ENCODE measurements around the gene ZNF516.

Gene ZNF516

DNA sequence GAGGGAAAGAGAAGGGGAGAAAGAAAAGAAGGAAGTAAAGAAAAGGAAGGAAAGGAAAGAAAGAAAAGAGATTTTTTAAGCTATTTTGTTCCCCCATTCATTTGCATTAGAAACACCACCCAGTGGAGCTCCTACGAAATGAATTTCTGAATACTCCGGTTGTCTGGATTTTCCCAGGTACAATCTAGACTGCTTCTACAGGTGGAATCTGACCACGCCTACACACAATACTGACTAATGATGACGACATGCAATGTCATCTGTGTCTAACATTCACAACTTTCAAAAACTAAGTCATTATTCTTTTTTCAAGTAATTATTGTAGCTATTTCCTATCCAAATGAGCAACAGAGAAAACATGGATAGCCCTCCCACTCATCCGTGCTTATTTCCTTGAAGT lies 121.7 kb downstream of the ZNF516 start:
- H3K27me3 ChIP-seq (ENCODE audit: control insufficient read depth, insufficient read depth, low read length) = no peaks in the 10 kb centered on the region
- no peaks in the 10 kb centered on the region for H3K36me3 ChIP-seq (ENCODE audit: control insufficient read depth, insufficient read depth, low read length)

DNA sequence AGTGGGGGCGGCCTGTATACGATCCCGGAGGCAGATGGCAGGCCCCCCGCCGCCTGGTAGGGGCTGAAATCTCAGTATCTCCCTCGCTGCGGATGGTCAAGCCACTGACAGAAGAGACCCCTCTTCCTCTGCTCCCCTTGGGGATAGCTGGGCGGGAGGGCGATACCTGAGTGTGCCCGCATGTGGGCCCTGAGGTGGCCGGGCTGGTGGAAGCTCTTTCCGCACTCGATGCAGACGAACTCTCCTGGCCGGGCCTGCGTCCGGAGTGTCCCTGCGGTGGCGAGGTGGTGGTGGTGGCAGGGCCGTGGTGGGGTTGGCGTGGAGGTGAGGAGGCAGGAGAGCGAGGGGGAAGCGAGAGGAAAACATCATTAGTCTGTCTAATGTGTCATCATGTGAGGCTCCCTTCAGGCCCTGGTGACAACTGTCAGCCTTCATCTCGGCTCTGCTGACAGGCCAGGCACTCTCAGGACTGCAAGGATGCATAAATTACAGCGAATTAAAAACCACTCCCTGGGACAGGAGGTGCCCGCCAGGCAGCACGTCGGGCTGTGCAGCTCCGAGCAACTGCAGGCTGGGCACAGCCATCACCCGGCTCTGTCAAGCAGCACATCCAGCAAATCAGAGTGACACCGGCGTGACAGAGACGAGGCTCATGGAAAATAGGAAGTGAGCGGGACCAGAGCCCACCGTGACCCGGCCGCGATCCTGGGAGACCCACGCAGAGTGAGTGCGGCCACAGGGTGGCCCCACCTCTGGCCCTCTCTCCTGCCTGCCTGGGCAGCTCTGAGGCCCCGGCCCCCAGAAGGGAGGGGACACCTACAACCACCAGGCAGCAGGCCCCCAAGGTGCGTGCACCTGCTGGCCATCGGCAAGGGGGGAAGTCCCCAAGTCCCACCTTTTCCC lies 123.5 kb downstream of the ZNF516 start:
- peaks cover 2% of the 10 kb centered on the region for H3K4me1 ChIP-seq (ENCODE audit: control insufficient read depth, insufficient read depth, low read length)
- no peaks in the 10 kb centered on the region for H3K9me3 ChIP-seq (ENCODE audit: control insufficient read depth, insufficient read depth, low read length)
- no peaks in the 10 kb centered on the region for H3K27me3 ChIP-seq (ENCODE audit: control insufficient read depth, insufficient read depth, low read length)
- H3K4me3 ChIP-seq (ENCODE audit: low read depth, low read length) = no peak overlapping the region
- H3K9ac ChIP-seq (ENCODE audit: low read depth, low read length) = no peak overlapping the region
- H3K36me3 ChIP-seq (ENCODE audit: control insufficient read depth, insufficient read depth, low read length) = no peaks in the 10 kb centered on the region

More for the DNA sequence above, 121.7 kb downstream of the ZNF516 start:
- H3K9me3 ChIP-seq (ENCODE audit: control insufficient read depth, insufficient read depth, low read length) = no peaks in the 10 kb centered on the region
- no peak overlapping the region for H3K4me3 ChIP-seq (ENCODE audit: low read depth, low read length)
- peaks cover 2% of the 10 kb centered on the region for H3K4me1 ChIP-seq (ENCODE audit: control insufficient read depth, insufficient read depth, low read length)
- H3K9ac ChIP-seq (ENCODE audit: low read depth, low read length) = no peak overlapping the region

DNA sequence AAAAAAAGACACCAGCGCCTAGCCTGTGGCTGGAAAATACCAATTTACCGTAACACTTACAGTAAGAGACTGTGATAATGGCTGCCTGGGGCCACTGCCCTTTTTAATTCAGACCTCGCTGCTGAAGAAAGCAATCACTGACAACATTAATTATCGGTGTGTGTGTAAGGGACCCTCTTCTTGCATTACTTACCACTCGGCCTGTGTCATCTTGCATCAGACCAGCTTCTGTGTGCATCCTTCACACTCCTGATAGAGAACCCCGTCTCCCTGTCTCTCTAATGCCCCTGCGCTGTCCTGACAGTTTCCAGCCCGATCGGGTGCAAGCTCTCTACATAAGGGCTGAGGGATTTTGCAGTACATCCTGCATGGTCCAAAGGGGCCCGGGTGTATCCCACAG lies 124.4 kb downstream of the ZNF516 start:
- Histone ChIP-seq H3K27me3 (ENCODE audit: control insufficient read depth, insufficient read depth, low read length) (no peaks in the 10 kb centered on the region), H3K4me1 (ENCODE audit: control insufficient read depth, insufficient read depth, low read length) (peaks cover 2% of the 10 kb centered on the region), H3K36me3 (ENCODE audit: control insufficient read depth, insufficient read depth, low read length) (no peaks in the 10 kb centered on the region), H3K4me3 (ENCODE audit: low read depth, low read length) (no peak overlapping the region), H3K9ac (ENCODE audit: low read depth, low read length) (no peak overlapping the region), H3K9me3 (ENCODE audit: control insufficient read depth, insufficient read depth, low read length) (no peaks in the 10 kb centered on the region)

DNA sequence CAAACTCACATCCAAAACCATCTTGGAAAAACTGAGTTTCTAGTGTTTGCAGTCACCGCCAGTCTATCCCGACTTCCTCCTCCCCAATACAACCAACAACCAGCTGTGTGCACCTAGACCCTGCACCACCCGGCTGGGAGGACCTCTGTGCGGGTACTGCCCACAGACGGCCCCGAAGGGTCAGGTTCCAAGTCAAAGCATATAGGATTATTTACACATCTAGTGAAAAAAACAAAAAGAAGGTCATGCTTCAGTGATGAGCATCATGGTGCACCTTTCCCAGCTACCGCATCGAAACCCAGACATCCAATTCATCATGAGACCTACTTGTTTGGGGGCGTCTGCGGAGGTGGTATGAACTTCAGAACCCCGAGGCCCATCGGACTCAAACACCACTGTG lies 124.8 kb downstream of the ZNF516 start:
- H3K9me3 ChIP-seq (ENCODE audit: control insufficient read depth, insufficient read depth, low read length) = no peaks in the 10 kb centered on the region
- H3K36me3 ChIP-seq (ENCODE audit: control insufficient read depth, insufficient read depth, low read length) = no peaks in the 10 kb centered on the region

DNA sequence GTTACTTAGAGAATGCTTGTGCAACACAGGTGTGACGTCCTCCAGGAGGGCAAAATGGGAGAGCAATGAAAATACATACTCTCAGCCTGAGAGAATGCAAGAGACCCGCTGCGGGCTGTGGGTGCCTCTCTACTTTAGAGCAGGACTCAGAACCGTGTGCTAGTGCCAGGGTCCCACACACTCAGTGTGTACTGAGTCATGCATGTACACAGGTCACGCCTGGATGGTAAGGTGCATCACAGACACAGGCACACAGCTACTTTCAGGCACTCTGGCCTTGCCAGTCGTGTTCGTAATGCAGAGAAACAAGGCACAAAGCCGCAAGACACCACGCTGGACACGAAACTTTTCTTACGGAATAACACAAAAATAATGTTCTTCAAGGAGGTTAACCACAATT lies 125.3 kb downstream of the ZNF516 start:
- peaks cover 2% of the 10 kb centered on the region for H3K4me1 ChIP-seq (ENCODE audit: control insufficient read depth, insufficient read depth, low read length)
- no peaks in the 10 kb centered on the region for H3K36me3 ChIP-seq (ENCODE audit: control insufficient read depth, insufficient read depth, low read length)
- no peak overlapping the region for H3K9ac ChIP-seq (ENCODE audit: low read depth, low read length)
- H3K9me3 ChIP-seq (ENCODE audit: control insufficient read depth, insufficient read depth, low read length) = no peaks in the 10 kb centered on the region
- no peaks in the 10 kb centered on the region for H3K27me3 ChIP-seq (ENCODE audit: control insufficient read depth, insufficient read depth, low read length)
- no peak overlapping the region for H3K4me3 ChIP-seq (ENCODE audit: low read depth, low read length)

More for the DNA sequence above, 124.8 kb downstream of the ZNF516 start:
- Histone ChIP-seq H3K4me1 (ENCODE audit: control insufficient read depth, insufficient read depth, low read length) (peaks cover 2% of the 10 kb centered on the region), H3K27me3 (ENCODE audit: control insufficient read depth, insufficient read depth, low read length) (no peaks in the 10 kb centered on the region), H3K4me3 (ENCODE audit: low read depth, low read length) (no peak overlapping the region), H3K9ac (ENCODE audit: low read depth, low read length) (no peak overlapping the region)

DNA sequence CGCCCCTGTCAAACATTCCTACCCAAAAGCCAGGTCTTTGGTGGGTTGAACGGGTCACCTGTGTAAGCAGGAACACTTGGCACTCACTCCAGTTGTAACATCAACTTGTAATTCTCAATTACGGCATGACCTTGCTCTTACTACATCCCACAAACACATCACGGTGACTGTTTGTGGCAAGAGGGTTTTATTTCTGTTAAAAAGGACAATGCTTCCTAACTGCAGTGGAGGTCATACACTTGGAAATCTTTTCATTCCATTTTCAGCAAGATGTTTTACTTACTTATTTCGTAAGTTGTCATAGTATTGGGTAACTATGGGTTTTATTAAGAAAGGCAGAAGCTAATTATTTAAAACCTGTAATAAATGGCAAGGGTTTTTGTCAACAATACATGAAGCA lies 126.1 kb downstream of the ZNF516 start:
- Histone ChIP-seq H3K27me3 (ENCODE audit: control insufficient read depth, insufficient read depth, low read length) (no peaks in the 10 kb centered on the region), H3K9me3 (ENCODE audit: control insufficient read depth, insufficient read depth, low read length) (no peaks in the 10 kb centered on the region), H3K36me3 (ENCODE audit: control insufficient read depth, insufficient read depth, low read length) (no peaks in the 10 kb centered on the region)

DNA sequence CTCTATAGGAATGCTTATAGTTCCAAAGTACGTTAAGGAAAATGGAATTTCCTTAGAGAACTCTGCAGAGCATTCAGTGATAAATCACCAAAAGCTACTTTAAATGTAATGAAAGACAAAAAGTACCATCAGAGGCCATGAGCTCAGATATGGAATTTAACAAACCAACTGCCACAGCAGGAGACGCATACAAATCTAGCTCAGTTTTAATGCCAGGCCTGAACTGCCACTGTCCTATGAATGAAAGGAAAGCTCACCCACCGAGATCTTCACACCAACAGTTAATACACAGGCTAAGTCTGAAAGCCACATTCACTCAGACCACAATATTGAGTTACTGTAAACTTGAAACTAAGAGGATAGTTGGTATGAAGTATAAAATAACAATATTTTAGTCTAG lies 126.8 kb downstream of the ZNF516 start:
- no peaks in the 10 kb centered on the region for H3K36me3 ChIP-seq (ENCODE audit: control insufficient read depth, insufficient read depth, low read length)
- H3K9ac ChIP-seq (ENCODE audit: low read depth, low read length) = no peak overlapping the region
- H3K4me1 ChIP-seq (ENCODE audit: control insufficient read depth, insufficient read depth, low read length) = no peaks in the 10 kb centered on the region
- H3K9me3 ChIP-seq (ENCODE audit: control insufficient read depth, insufficient read depth, low read length) = no peaks in the 10 kb centered on the region
- H3K4me3 ChIP-seq (ENCODE audit: low read depth, low read length) = no peak overlapping the region
- H3K27me3 ChIP-seq (ENCODE audit: control insufficient read depth, insufficient read depth, low read length) = no peaks in the 10 kb centered on the region

More for the DNA sequence above, 126.1 kb downstream of the ZNF516 start:
- Histone ChIP-seq H3K9ac (ENCODE audit: low read depth, low read length) (no peak overlapping the region), H3K4me1 (ENCODE audit: control insufficient read depth, insufficient read depth, low read length) (peaks cover 2% of the 10 kb centered on the region), H3K4me3 (ENCODE audit: low read depth, low read length) (no peak overlapping the region)

DNA sequence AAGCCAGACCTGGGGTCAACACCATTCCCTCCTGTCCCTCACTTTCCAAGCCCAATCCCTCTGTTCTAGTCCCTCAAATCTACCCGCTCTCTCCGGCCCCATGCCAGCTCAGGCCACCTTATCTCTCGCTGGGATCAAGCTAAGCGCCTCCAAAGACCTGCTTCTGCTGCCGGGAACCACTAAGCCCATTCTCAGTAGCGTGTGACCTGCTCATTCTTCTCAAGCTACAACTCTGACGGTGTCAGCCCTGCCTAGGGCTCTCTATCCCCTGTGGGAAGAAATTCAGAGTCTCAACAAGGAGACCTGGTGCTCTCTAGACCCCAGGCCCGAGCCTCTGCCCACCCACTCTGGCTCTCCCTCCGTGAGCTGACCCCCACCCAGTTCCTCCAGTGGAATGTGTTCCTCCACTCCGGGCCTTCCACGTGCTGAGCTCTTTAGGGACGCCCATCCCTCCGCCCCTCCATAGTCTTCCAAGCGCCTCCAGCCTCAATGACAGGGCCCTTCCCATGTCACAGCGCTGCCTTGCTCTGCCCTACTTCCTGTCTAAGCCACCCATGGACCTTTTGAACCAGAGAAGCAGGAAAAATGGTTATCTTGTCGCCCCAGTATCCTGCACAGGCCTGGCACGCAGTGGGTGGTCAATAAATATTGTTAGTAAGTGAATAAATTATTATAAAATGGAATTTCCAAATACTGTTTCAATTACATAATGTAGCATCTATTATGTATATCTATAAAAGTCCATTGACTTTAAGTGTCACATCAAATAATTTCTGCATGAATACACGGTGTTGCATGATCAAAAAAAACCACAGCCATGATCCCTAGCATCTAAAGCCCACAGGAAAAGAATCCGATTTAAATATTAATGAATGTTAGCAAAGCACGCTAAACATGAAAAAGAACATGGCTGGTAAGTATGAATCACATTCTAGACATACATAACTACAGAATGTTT lies 127.6 kb downstream of the ZNF516 start:
- no peak overlapping the region for H3K9ac ChIP-seq (ENCODE audit: low read depth, low read length)
- no peak overlapping the region for H3K4me3 ChIP-seq (ENCODE audit: low read depth, low read length)
- H3K36me3 ChIP-seq (ENCODE audit: control insufficient read depth, insufficient read depth, low read length) = no peaks in the 10 kb centered on the region
- no peaks in the 10 kb centered on the region for H3K9me3 ChIP-seq (ENCODE audit: control insufficient read depth, insufficient read depth, low read length)
- H3K27me3 ChIP-seq (ENCODE audit: control insufficient read depth, insufficient read depth, low read length) = no peaks in the 10 kb centered on the region
- no peaks in the 10 kb centered on the region for H3K4me1 ChIP-seq (ENCODE audit: control insufficient read depth, insufficient read depth, low read length)

DNA sequence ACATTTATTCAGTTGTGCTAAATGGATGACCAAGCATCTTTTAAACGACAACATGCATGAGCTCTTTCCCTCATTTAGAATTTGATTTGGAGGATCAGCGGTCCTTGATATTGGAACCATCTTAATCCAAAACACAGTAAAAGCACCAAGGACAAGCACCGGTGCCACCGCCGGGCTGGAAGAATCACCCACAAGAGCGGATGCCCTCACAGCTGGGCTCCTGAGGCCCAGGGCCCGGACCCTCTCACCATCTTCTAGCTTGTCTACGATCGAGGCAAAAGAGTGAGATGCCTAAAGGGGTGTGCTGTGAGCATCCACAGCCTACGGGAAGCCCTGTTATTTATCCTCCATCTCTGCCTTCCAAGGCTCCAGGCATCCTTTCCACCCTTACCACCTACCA lies 129.5 kb downstream of the ZNF516 start:
- Histone ChIP-seq H3K9me3 (ENCODE audit: control insufficient read depth, insufficient read depth, low read length) (no peaks in the 10 kb centered on the region), H3K9ac (ENCODE audit: low read depth, low read length) (no peak overlapping the region), H3K4me3 (ENCODE audit: low read depth, low read length) (no peak overlapping the region), H3K4me1 (ENCODE audit: control insufficient read depth, insufficient read depth, low read length) (peaks cover 2% of the 10 kb centered on the region), H3K27me3 (ENCODE audit: control insufficient read depth, insufficient read depth, low read length) (no peaks in the 10 kb centered on the region), H3K36me3 (ENCODE audit: control insufficient read depth, insufficient read depth, low read length) (no peaks in the 10 kb centered on the region)

DNA sequence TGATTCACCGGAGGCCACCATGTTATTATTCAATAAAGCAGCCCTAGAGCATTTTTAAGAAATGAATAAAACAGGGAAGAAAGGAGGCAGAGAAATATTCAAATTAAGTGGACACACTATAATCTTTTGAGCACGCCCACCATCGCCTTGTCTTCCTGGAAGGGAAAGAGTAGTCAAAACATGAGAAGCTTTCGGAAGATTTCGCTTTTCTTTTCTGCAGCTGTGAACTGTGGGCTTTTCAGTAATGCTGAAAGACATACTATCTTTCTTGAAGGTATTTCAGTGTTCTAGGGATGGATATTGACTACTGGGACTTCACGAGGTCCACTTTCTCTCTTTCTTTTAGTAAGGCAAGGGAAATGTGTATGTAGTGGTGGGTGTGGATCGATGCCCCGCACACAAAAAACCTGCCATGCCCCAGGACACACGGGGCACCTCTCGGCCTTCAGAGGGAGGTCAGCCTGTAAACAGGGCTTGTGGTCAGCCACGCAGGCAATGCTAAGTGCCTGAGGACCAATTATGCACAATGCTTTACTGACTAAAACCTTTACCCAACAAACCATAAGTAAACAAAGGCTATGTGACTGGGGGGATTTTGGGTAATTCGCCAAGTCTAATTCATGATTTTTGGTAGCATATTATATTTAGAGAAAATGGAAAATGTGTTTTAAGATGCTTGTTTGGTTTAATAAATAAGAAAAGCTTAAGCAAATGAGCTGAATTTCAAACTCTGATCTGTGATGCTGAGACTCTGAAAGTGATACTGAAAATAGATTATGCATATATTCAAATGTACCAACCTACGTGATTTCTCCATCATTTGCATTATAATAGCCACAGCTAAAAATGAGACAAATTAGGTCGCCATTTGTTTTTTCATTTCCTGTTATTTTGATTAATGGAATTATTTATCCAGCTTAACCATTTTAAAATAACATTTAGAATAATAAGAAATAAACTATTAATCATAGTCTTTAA lies 130.5 kb downstream of the ZNF516 start:
- H3K4me1 ChIP-seq (ENCODE audit: control insufficient read depth, insufficient read depth, low read length) = peaks cover 2% of the 10 kb centered on the region
- no peaks in the 10 kb centered on the region for H3K36me3 ChIP-seq (ENCODE audit: control insufficient read depth, insufficient read depth, low read length)
- no peaks in the 10 kb centered on the region for H3K27me3 ChIP-seq (ENCODE audit: control insufficient read depth, insufficient read depth, low read length)
- no peak overlapping the region for H3K4me3 ChIP-seq (ENCODE audit: low read depth, low read length)
- no peaks in the 10 kb centered on the region for H3K9me3 ChIP-seq (ENCODE audit: control insufficient read depth, insufficient read depth, low read length)
- no peak overlapping the region for H3K9ac ChIP-seq (ENCODE audit: low read depth, low read length)

All from iPS-15b (cell line).